MG63 (cell line): ENCODE results near the gene TNIK. TPM values are rescaled to one million over a fixed set of nuclear protein-coding genes. Genes with fewer than 3 reads are reported as not detected.

Experiments
- DNase-seq: peaks from one replicate; pipeline ENCODE4 v3.0.0-alpha.2; 2020
- H3K27me3 ChIP-seq: fragments of 250-450 bp; sonication (Bioruptor Pico); 2 replicates; pipeline ENCODE4 v1.5.1; 2020; ENCODE audit warnings: mild to moderate bottlenecking, moderate library complexity
- H3K36me3 ChIP-seq: fragments of 250-450 bp; sonication (Bioruptor Pico); 2 replicates; pipeline ENCODE4 v1.5.1; 2020; ENCODE audit warnings: mild to moderate bottlenecking, moderate library complexity
- H3K4me3 ChIP-seq: fragments of 250-450 bp; sonication (Bioruptor Pico); 2 replicates; pipeline ENCODE4 v1.5.1; 2020; ENCODE audit warnings: mild to moderate bottlenecking, moderate library complexity
- H3K9me3 ChIP-seq: fragments of 250-450 bp; sonication (Bioruptor Pico); 2 replicates; pipeline ENCODE4 v1.5.1; 2020; ENCODE audit warnings: mild to moderate bottlenecking, moderate library complexity
- total RNA-seq: library from RNA; depleted of rRNA; stranded (reverse); fragments of >200 nt; shearing (Covaris generic); gene quantifications from 2 replicates; pipeline ENCODE4 v1.2.3, GENCODE V29; 2014; ENCODE audit warnings: low replicate concordance

TNIK gene
- total RNA-seq, 1 experiment from 2014 or later: 0.07 TPM

GRCh38 chr3:171267104-171267503, 193.1 kb downstream of the TNIK start:
- Histone ChIP-seq H3K36me3 (no peaks in the 10 kb centered on the region), H3K9me3 (no peaks in the 10 kb centered on the region), H3K27me3 (no peaks in the 10 kb centered on the region), H3K4me3 (no peak overlapping the region)
- no peak for DNase-seq

- no peak for DNase-seq
- Histone ChIP-seq H3K4me3 (no peak overlapping the region), H3K27me3 (no peaks in the 10 kb centered on the region), H3K9me3 (no peaks in the 10 kb centered on the region), H3K36me3 (no peaks in the 10 kb centered on the region)
Observed at GRCh38 chr3:171266740-171267073, 193.5 kb downstream of the TNIK start.

- Histone ChIP-seq H3K9me3 (no peaks in the 10 kb centered on the region), H3K36me3 (no peaks in the 10 kb centered on the region), H3K27me3 (no peaks in the 10 kb centered on the region), H3K4me3 (no peak overlapping the region)
- DNase-seq: no peak
Observed at GRCh38 chr3:171266034-171266739, 194.0 kb downstream of the TNIK start.

GRCh38 chr3:171264758-171265157, 195.4 kb downstream of the TNIK start:
- no peak overlapping the region for H3K4me3 ChIP-seq
- H3K9me3 ChIP-seq: no peaks in the 10 kb centered on the region
- no peak for DNase-seq
- H3K27me3 ChIP-seq: no peaks in the 10 kb centered on the region
- no peaks in the 10 kb centered on the region for H3K36me3 ChIP-seq

- H3K4me3 ChIP-seq: no peak overlapping the region
- H3K36me3 ChIP-seq: no peaks in the 10 kb centered on the region
- H3K9me3 ChIP-seq: no peaks in the 10 kb centered on the region
- H3K27me3 ChIP-seq: no peaks in the 10 kb centered on the region
- DNase-seq: no peak
Observed at GRCh38 chr3:171262431-171262830, 197.8 kb downstream of the TNIK start.

GRCh38 chr3:171261487-171261886, 198.7 kb downstream of the TNIK start:
- Histone ChIP-seq H3K36me3 (no peaks in the 10 kb centered on the region), H3K27me3 (no peaks in the 10 kb centered on the region), H3K4me3 (no peak overlapping the region), H3K9me3 (no peaks in the 10 kb centered on the region)
- DNase-seq: no peak

GRCh38 chr3:171260899-171261298, 199.3 kb downstream of the TNIK start:
- no peak for DNase-seq
- Histone ChIP-seq H3K36me3 (no peaks in the 10 kb centered on the region), H3K27me3 (no peaks in the 10 kb centered on the region), H3K4me3 (no peak overlapping the region), H3K9me3 (0 out of 2 replicates have a peak, but pooled peaks cover 2% of the 10 kb centered on the region)

- H3K4me3 ChIP-seq: no peak overlapping the region
- DNase-seq: no peak
- H3K27me3 ChIP-seq: no peaks in the 10 kb centered on the region
- H3K9me3 ChIP-seq: 0 out of 2 replicates have a peak, but pooled peaks cover 2% of the 10 kb centered on the region
- no peaks in the 10 kb centered on the region for H3K36me3 ChIP-seq
Observed at GRCh38 chr3:171260466-171260865, 199.7 kb downstream of the TNIK start.

GRCh38 chr3:171258316-171258715, 201.9 kb downstream of the TNIK start:
- no peaks in the 10 kb centered on the region for H3K36me3 ChIP-seq
- no peak for DNase-seq

GRCh38 chr3:171257251-171258203, 202.7 kb downstream of the TNIK start:
- DNase-seq: no peak

More at GRCh38 chr3:171258316-171258715, 201.9 kb downstream of the TNIK start:
- H3K27me3 ChIP-seq: no peaks in the 10 kb centered on the region
- H3K9me3 ChIP-seq: 0 out of 2 replicates have a peak, but pooled peaks cover 2% of the 10 kb centered on the region
- H3K4me3 ChIP-seq: no peak overlapping the region

GRCh38 chr3:171256445-171257250, 203.6 kb downstream of the TNIK start:
- 0 out of 2 replicates have a peak, but pooled peaks cover 2% of the 10 kb centered on the region for H3K9me3 ChIP-seq
- DNase-seq: no peak
- H3K36me3 ChIP-seq: no peaks in the 10 kb centered on the region
- no peaks in the 10 kb centered on the region for H3K27me3 ChIP-seq
- H3K4me3 ChIP-seq: no peak overlapping the region

More at GRCh38 chr3:171257251-171258203, 202.7 kb downstream of the TNIK start:
- no peaks in the 10 kb centered on the region for H3K27me3 ChIP-seq
- 0 out of 2 replicates have a peak, but pooled peaks cover 2% of the 10 kb centered on the region for H3K9me3 ChIP-seq
- H3K4me3 ChIP-seq: no peak overlapping the region
- no peaks in the 10 kb centered on the region for H3K36me3 ChIP-seq

- Histone ChIP-seq H3K4me3 (no peak overlapping the region), H3K36me3 (no peaks in the 10 kb centered on the region), H3K9me3 (0 out of 2 replicates have a peak, but pooled peaks cover 2% of the 10 kb centered on the region), H3K27me3 (no peaks in the 10 kb centered on the region)
- no peak for DNase-seq
Observed at GRCh38 chr3:171255236-171255806, 204.9 kb downstream of the TNIK start.

- Histone ChIP-seq H3K4me3 (no peak overlapping the region), H3K9me3 (0 out of 2 replicates have a peak, but pooled peaks cover 2% of the 10 kb centered on the region), H3K27me3 (no peaks in the 10 kb centered on the region), H3K36me3 (no peaks in the 10 kb centered on the region)
- no peak for DNase-seq
Observed at GRCh38 chr3:171254315-171254714, 205.9 kb downstream of the TNIK start.

GRCh38 chr3:171251835-171252234, 208.4 kb downstream of the TNIK start:
- DNase-seq: no peak
- Histone ChIP-seq H3K9me3 (0 out of 2 replicates have a peak, but pooled peaks cover 2% of the 10 kb centered on the region), H3K27me3 (no peaks in the 10 kb centered on the region), H3K4me3 (no peak overlapping the region), H3K36me3 (no peaks in the 10 kb centered on the region)

GRCh38 chr3:171250444-171250843, 209.8 kb downstream of the TNIK start:
- H3K27me3 ChIP-seq: no peaks in the 10 kb centered on the region
- DNase-seq: no peak
- H3K9me3 ChIP-seq: no peaks in the 10 kb centered on the region
- H3K36me3 ChIP-seq: no peaks in the 10 kb centered on the region
- no peak overlapping the region for H3K4me3 ChIP-seq

GRCh38 chr3:171249245-171249644, 211.0 kb downstream of the TNIK start:
- Histone ChIP-seq H3K27me3 (no peaks in the 10 kb centered on the region), H3K9me3 (no peaks in the 10 kb centered on the region), H3K36me3 (no peaks in the 10 kb centered on the region), H3K4me3 (no peak overlapping the region)
- no peak for DNase-seq
